OCI-LY1 (cell line): ENCODE results near the gene ERG.

ENCODE experiments used
- H2AFZ ChIP-seq: fragments of 200-600 bp; sonication (generic), shearing (Covaris generic); 2 replicates; pipeline ENCODE4 v1.6.0; 2014; ENCODE audit warnings: antibody characterized with exemption, mild to moderate bottlenecking, low read length
- H3F3A ChIP-seq: fragments of 200-600 bp; sonication (generic), shearing (Covaris generic); 2 replicates; pipeline ENCODE4 v1.6.0; 2014; ENCODE audit warnings: mild to moderate bottlenecking, antibody characterized with exemption, low read length, moderate library complexity; ENCODE audit not compliant: insufficient read depth
- H3K27ac ChIP-seq: fragments of 200-600 bp; sonication (generic); 2 replicates; pipeline ENCODE4 v1.5.1; 2014; ENCODE audit warnings: low read length, mixed run types, mild to moderate bottlenecking, low read depth; ENCODE audit not compliant: poor library complexity, severe bottlenecking
- H3K27me3 ChIP-seq: fragments of 200-600 bp; sonication (generic); 2 replicates; pipeline ENCODE4 v1.6.0; 2014; ENCODE audit warnings: antibody characterized with exemption, mild to moderate bottlenecking, low read length, moderate library complexity; ENCODE audit not compliant: insufficient read depth
- H3K36me3 ChIP-seq: fragments of 200-600 bp; sonication (generic); 2 replicates; pipeline ENCODE4 v1.6.1; 2014; ENCODE audit warnings: mild to moderate bottlenecking, antibody characterized with exemption, low read length, moderate library complexity, mixed read lengths; ENCODE audit not compliant: insufficient read depth
- H3K4me1 ChIP-seq: fragments of 200-600 bp; sonication (generic); 2 replicates; pipeline ENCODE4 v1.5.1; 2014; ENCODE audit warnings: mild to moderate bottlenecking, low read length, moderate library complexity; ENCODE audit not compliant: insufficient read depth, severe bottlenecking
- H3K4me2 ChIP-seq: fragments of 200-600 bp; sonication (generic), shearing (Covaris generic); 2 replicates; pipeline ENCODE4 v1.6.1; 2014; ENCODE audit warnings: low read length
- H3K4me3 ChIP-seq: fragments of 200-600 bp; sonication (generic); 2 replicates; pipeline ENCODE4 v1.5.1; 2014; ENCODE audit warnings: low read length, low read depth, mild to moderate bottlenecking, mixed read lengths; ENCODE audit not compliant: poor library complexity, severe bottlenecking
- H3K79me2 ChIP-seq: fragments of 200-600 bp; shearing (Covaris generic); 2 replicates; pipeline ENCODE4 v1.6.1; 2016; ENCODE audit warnings: mixed run types, low read length, mixed read lengths; ENCODE audit not compliant: insufficient read depth
- H3K9ac ChIP-seq: fragments of 200-600 bp; sonication (generic), shearing (Covaris generic); 2 replicates; pipeline ENCODE4 v1.6.1; 2014; ENCODE audit warnings: mild to moderate bottlenecking, low read length, mixed read lengths
- H3K9me2 ChIP-seq: fragments of 200-600 bp; sonication (generic), shearing (Covaris generic); 2 replicates; pipeline ENCODE4 v1.6.1; 2014; ENCODE audit warnings: low read depth, mild to moderate bottlenecking, low read length, mixed read lengths
- H3K9me3 ChIP-seq: fragments of 200-600 bp; shearing (Covaris generic); 2 replicates; pipeline ENCODE4 v1.6.1; 2014; ENCODE audit warnings: low read length, mixed read lengths
- H4K20me1 ChIP-seq: fragments of 200-600 bp; sonication (generic), shearing (Covaris generic); 2 replicates; pipeline ENCODE4 v1.6.0; 2016; ENCODE audit warnings: mild to moderate bottlenecking, low read length; ENCODE audit not compliant: insufficient read depth
- CTCF ChIP-seq: fragments of 200-600 bp; sonication (generic), shearing (Covaris generic); IDR thresholded peaks from 2 replicates; pipeline ENCODE4 v1.5.1; 2017; ENCODE audit warnings: mild to moderate bottlenecking, antibody characterized with exemption, low read length, moderate library complexity, mixed read lengths
- EZH2 ChIP-seq: fragments of 200-600 bp; sonication (generic), shearing (Covaris generic); IDR thresholded peaks from 2 replicates; pipeline ENCODE4 v1.8.0; 2017; ENCODE audit warnings: borderline replicate concordance, mixed run types, mild to moderate bottlenecking, antibody characterized with exemption, low read length, moderate library complexity, mixed read lengths

ERG gene

GRCh38 chr21:38531591-38531990 is 33.3 kb upstream of the ERG start:
- H3K27ac ChIP-seq = no peak overlapping the region

GRCh38 chr21:38531039-38531541 is 32.8 kb upstream of the ERG start:
- Histone ChIP-seq H3K27me3 (no peaks in the 10 kb centered on the region; the same call in 1 of the 2 replicates), H3K36me3 (no peaks in the 10 kb centered on the region), H3K4me3 (no peak overlapping the region), H4K20me1 (no peaks in the 10 kb centered on the region), H3K79me2 (no peaks in the 10 kb centered on the region), H3K9me3 (no peaks in the 10 kb centered on the region), H3K4me1 (no peaks in the 10 kb centered on the region), H3K27ac (no peak overlapping the region), H3K4me2 (no peak overlapping the region), H2AFZ (no peak overlapping the region), H3K9me2 (no peaks in the 10 kb centered on the region), H3K9ac (no peak overlapping the region), H3F3A (no peaks in the 10 kb centered on the region)
- no peak for TF ChIP-seq CTCF
- no peak for TF ChIP-seq EZH2

More at GRCh38 chr21:38531591-38531990, 33.3 kb upstream of the ERG start:
- Histone ChIP-seq H3K4me1 (no peaks in the 10 kb centered on the region), H3K9ac (no peak overlapping the region), H3K4me3 (no peak overlapping the region), H3K79me2 (no peaks in the 10 kb centered on the region), H3K9me3 (no peaks in the 10 kb centered on the region), H3K27me3 (no peaks in the 10 kb centered on the region; the same call in 1 of the 2 replicates), H3F3A (no peaks in the 10 kb centered on the region), H3K36me3 (no peaks in the 10 kb centered on the region), H3K9me2 (no peaks in the 10 kb centered on the region), H3K4me2 (no peak overlapping the region), H2AFZ (no peak overlapping the region), H4K20me1 (no peaks in the 10 kb centered on the region)
- TF ChIP-seq CTCF (no peak), EZH2 (no peak)

GRCh38 chr21:38527737-38528136 is 29.5 kb upstream of the ERG start:
- Histone ChIP-seq H3K9me2 (no peaks in the 10 kb centered on the region), H3F3A (no peaks in the 10 kb centered on the region), H3K4me2 (no peak overlapping the region), H3K27ac (no peak overlapping the region), H3K4me1 (no peaks in the 10 kb centered on the region), H3K9ac (no peak overlapping the region), H3K36me3 (no peaks in the 10 kb centered on the region), H3K27me3 (no peaks in the 10 kb centered on the region), H2AFZ (no peak overlapping the region), H3K9me3 (no peaks in the 10 kb centered on the region), H4K20me1 (no peaks in the 10 kb centered on the region), H3K4me3 (no peak overlapping the region), H3K79me2 (no peaks in the 10 kb centered on the region)
- TF ChIP-seq CTCF (no peak), EZH2 (no peak)
